Cardiac atrium fibroblast (primary cell): ENCODE measurements around the gene KCNK5. TPM values are rescaled to one million over a fixed set of nuclear protein-coding genes. Genes with fewer than 3 reads are reported as not detected.

Experiments used
- total RNA-seq: library from RNA; depleted of rRNA; stranded (reverse); fragments of >200 nt; gene quantifications from 2 replicates; pipeline ENCODE4 v1.2.3, GENCODE V29; 2015

KCNK5 gene, protein sequence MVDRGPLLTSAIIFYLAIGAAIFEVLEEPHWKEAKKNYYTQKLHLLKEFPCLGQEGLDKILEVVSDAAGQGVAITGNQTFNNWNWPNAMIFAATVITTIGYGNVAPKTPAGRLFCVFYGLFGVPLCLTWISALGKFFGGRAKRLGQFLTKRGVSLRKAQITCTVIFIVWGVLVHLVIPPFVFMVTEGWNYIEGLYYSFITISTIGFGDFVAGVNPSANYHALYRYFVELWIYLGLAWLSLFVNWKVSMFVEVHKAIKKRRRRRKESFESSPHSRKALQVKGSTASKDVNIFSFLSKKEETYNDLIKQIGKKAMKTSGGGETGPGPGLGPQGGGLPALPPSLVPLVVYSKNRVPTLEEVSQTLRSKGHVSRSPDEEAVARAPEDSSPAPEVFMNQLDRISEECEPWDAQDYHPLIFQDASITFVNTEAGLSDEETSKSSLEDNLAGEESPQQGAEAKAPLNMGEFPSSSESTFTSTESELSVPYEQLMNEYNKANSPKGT
- total RNA-seq, result not detected in 2 replicates

DNA sequence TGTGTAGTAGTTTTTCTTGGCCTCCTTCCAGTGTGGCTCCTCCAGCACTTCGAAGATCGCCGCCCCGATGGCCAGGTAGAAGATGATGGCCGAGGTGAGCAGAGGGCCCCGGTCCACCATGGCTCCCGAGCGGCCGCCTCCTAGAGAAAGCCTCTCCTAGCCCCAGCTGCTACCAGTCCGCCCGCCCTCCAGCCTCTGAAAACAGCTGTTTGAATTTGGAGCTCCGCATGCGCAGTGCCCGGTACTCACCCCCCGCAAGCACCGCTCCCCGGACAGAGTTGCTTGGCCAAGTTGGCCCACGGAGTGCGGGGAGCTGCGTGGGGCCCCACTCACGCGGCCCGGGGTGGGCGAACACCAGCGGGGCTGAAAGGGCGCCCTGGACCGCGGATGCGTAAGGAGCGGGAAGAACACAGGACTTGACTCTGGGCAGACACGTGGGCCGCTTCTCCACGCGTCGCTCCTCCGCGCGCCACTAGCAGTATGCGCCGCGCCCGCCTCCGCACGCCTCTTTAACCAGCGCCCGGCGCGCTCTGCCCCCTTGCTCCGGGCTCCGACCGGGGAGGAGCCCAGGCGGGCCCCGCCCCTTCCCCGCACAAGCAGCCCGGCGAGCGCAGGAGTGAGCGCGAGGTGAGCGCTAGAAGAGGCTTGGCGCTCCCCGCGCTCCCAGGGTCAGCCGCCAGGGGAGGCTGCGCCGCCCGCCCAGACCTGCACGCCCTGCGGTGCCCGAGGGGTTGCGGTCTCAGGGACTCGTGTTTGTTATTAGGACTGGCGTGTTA is at the start of gene KCNK5:
Gene KCNK5 (minus strand): TSS at position 484 of the 776 bp plus-strand sequence. CDS start 364 bp downstream, at position 120.

Other genes with a start within 250 kb of the KCNK5 start
- gene GLP1R, start 180.7 kb downstream of the KCNK5 start, total RNA-seq, result not detected in 2 replicates
- 12.5 and 17.1 TPM in 2 replicates for gene SAYSD1, start 114.3 kb downstream of the KCNK5 start, total RNA-seq
- not detected in 2 replicates for gene KCNK17, start 84.9 kb upstream of the KCNK5 start, total RNA-seq
- gene KCNK16, start 93.2 kb upstream of the KCNK5 start, total RNA-seq, result not detected in 2 replicates